Measurements from ENCODE around the gene ASB3.

GRCh38 chr2:53694096-53694771, 92.5 kb downstream of the ASB3 start:
- TF ChIP-seq ZNF221 (tag by site-specific recombination; IDR thresholded peaks at IDR 0.05; ENCODE audit: borderline replicate concordance) (no peak), CTCF (tag by site-specific recombination; IDR thresholded peaks at IDR 0.05) (no peak), ZNF426 (tag by site-specific recombination; IDR thresholded peaks at IDR 0.05) (no peak), ZNF777 (tag by site-specific recombination; IDR thresholded peaks at IDR 0.05; ENCODE audit: borderline replicate concordance) (no peak), ZNF274 (IDR thresholded peaks at IDR 0.05; ENCODE audit: low read length) (no peak), ZNF274 (tag by site-specific recombination; IDR thresholded peaks at IDR 0.05; ENCODE audit: borderline replicate concordance) (no peak), PRDM1 (tag by site-specific recombination; IDR thresholded peaks at IDR 0.05) (no peak), MZF1 (tag by site-specific recombination; IDR thresholded peaks at IDR 0.05; ENCODE audit: borderline replicate concordance) (no peak), ZNF404 (tag by site-specific recombination; IDR thresholded peaks at IDR 0.05) (no peak), ATF2 (tag by site-specific recombination; IDR thresholded peaks at IDR 0.05; ENCODE audit: low read depth) (no peak), SP2 (tag by site-specific recombination; IDR thresholded peaks at IDR 0.05) (no peak), ZBTB20 (tag by site-specific recombination; IDR thresholded peaks at IDR 0.05) (no peak)
- TF ChIP-seq, protein P1, sequence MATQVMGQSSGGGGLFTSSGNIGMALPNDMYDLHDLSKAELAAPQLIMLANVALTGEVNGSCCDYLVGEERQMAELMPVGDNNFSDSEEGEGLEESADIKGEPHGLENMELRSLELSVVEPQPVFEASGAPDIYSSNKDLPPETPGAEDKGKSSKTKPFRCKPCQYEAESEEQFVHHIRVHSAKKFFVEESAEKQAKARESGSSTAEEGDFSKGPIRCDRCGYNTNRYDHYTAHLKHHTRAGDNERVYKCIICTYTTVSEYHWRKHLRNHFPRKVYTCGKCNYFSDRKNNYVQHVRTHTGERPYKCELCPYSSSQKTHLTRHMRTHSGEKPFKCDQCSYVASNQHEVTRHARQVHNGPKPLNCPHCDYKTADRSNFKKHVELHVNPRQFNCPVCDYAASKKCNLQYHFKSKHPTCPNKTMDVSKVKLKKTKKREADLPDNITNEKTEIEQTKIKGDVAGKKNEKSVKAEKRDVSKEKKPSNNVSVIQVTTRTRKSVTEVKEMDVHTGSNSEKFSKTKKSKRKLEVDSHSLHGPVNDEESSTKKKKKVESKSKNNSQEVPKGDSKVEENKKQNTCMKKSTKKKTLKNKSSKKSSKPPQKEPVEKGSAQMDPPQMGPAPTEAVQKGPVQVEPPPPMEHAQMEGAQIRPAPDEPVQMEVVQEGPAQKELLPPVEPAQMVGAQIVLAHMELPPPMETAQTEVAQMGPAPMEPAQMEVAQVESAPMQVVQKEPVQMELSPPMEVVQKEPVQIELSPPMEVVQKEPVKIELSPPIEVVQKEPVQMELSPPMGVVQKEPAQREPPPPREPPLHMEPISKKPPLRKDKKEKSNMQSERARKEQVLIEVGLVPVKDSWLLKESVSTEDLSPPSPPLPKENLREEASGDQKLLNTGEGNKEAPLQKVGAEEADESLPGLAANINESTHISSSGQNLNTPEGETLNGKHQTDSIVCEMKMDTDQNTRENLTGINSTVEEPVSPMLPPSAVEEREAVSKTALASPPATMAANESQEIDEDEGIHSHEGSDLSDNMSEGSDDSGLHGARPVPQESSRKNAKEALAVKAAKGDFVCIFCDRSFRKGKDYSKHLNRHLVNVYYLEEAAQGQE (tag by site-specific recombination; IDR thresholded peaks at IDR 0.05), result no peak
- TF ChIP-seq, protein P2, sequence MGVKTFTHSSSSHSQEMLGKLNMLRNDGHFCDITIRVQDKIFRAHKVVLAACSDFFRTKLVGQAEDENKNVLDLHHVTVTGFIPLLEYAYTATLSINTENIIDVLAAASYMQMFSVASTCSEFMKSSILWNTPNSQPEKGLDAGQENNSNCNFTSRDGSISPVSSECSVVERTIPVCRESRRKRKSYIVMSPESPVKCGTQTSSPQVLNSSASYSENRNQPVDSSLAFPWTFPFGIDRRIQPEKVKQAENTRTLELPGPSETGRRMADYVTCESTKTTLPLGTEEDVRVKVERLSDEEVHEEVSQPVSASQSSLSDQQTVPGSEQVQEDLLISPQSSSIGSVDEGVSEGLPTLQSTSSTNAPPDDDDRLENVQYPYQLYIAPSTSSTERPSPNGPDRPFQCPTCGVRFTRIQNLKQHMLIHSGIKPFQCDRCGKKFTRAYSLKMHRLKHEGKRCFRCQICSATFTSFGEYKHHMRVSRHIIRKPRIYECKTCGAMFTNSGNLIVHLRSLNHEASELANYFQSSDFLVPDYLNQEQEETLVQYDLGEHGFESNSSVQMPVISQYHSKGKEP (tag by site-specific recombination; IDR thresholded peaks at IDR 0.05), result no peak
- TF ChIP-seq, protein P3, sequence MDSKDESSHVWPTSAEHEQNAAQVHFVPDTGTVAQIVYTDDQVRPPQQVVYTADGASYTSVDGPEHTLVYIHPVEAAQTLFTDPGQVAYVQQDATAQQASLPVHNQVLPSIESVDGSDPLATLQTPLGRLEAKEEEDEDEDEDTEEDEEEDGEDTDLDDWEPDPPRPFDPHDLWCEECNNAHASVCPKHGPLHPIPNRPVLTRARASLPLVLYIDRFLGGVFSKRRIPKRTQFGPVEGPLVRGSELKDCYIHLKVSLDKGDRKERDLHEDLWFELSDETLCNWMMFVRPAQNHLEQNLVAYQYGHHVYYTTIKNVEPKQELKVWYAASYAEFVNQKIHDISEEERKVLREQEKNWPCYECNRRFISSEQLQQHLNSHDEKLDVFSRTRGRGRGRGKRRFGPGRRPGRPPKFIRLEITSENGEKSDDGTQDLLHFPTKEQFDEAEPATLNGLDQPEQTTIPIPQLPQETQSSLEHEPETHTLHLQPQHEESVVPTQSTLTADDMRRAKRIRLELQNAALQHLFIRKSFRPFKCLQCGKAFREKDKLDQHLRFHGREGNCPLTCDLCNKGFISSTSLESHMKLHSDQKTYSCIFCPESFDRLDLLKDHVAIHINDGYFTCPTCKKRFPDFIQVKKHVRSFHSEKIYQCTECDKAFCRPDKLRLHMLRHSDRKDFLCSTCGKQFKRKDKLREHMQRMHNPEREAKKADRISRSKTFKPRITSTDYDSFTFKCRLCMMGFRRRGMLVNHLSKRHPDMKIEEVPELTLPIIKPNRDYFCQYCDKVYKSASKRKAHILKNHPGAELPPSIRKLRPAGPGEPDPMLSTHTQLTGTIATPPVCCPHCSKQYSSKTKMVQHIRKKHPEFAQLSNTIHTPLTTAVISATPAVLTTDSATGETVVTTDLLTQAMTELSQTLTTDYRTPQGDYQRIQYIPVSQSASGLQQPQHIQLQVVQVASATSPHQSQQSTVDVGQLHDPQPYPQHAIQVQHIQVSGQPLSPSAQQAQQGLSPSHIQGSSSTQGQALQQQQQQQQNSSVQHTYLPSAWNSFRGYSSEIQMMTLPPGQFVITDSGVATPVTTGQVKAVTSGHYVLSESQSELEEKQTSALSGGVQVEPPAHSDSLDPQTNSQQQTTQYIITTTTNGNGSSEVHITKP (tag by site-specific recombination; IDR thresholded peaks at IDR 0.05), result no peak

Data from HEK293 (cell line).